Measurements from ENCODE around the gene STARD3.

- TF ChIP-seq CTCF (conservative IDR thresholded peaks at IDR 0.05) (no peak), EZH2 (IDR thresholded peaks at IDR 0.05; ENCODE audit: low read depth) (no peak)
Observed at GRCh38 chr17:39603304-39604016, 33.5 kb upstream of the STARD3 start.

Data from PC-9 (cell line).